GM12873 (cell line): ENCODE data around the gene C13orf42.

ENCODE experiments used
- CTCF ChIP-seq: IDR thresholded peaks from 2 replicates; pipeline ENCODE4 v1.5.1; 2012; ENCODE audit warnings: low read depth, mild to moderate bottlenecking, moderate library complexity, low read length, control low read depth; ENCODE audit not compliant: insufficient read depth; ENCODE audit errors: missing control alignments

C13orf42 gene

GRCh38 chr13:51137250-51137649 lies 26.2 kb upstream of the C13orf42 start:
- TF ChIP-seq CTCF: no peak

- TF ChIP-seq CTCF: no peak
Measured at GRCh38 chr13:51136276-51136980, 25.4 kb upstream of the C13orf42 start.

GRCh38 chr13:51134763-51135365 lies 23.8 kb upstream of the C13orf42 start:
- no peak for TF ChIP-seq CTCF

GRCh38 chr13:51130348-51130747 lies 19.3 kb upstream of the C13orf42 start:
- TF ChIP-seq CTCF: no peak

GRCh38 chr13:51125495-51126226 lies 14.6 kb upstream of the C13orf42 start:
- TF ChIP-seq CTCF: peak; percentile 87

- no peak for TF ChIP-seq CTCF
Measured at GRCh38 chr13:51122868-51123566, 11.9 kb upstream of the C13orf42 start.

- peak; percentile 54 for TF ChIP-seq CTCF
Measured at GRCh38 chr13:51120873-51121272, 9.8 kb upstream of the C13orf42 start.
